ENCODE measurements around the gene PAX3. TPM values are rescaled to one million over a fixed set of nuclear protein-coding genes. Genes with fewer than 3 reads are reported as not detected.

The PAX3 gene
- total and polyA plus RNA-seq, 8 donors = not detected

- no peaks in the 10 kb centered on the region for H3K36me3 ChIP-seq
- WGBS, 5 donors = 3 to 9% (median 6%) methylated on average over 30 to 45 of the region's 45 CpGs
- no peak for TF ChIP-seq EP300 (IDR thresholded peaks at IDR 0.05)
- TF ChIP-seq CTCF (IDR thresholded peaks at IDR 0.05) = no peak
- TF ChIP-seq POLR2A (IDR thresholded peaks at IDR 0.05) = no peak
- TF ChIP-seq POLR2AphosphoS5 (IDR thresholded peaks at IDR 0.05) = no peak
- intact Hi-C loops (cut with DNase I; ENCODE audit: low total_unique reads) = no loop called here
- H3K27ac ChIP-seq = no peak overlapping the region
- peaks cover 48 to 100% (median 97%) of the 10 kb centered on the region in 3 donors for H3K27me3 ChIP-seq
- H3K4me3 ChIP-seq = peak overlapping the region in 1 of 4 donors; percentile 10
- no peak for DNase-seq
- no peaks in the 10 kb centered on the region for H3K9me3 ChIP-seq
- H3K4me1 ChIP-seq = peaks cover 10 to 32% (median 17%) of the 10 kb centered on the region in 4 donors
Measured at GRCh38 chr2:222290736-222291484, 7.9 kb downstream of the PAX3 start.

DNA sequence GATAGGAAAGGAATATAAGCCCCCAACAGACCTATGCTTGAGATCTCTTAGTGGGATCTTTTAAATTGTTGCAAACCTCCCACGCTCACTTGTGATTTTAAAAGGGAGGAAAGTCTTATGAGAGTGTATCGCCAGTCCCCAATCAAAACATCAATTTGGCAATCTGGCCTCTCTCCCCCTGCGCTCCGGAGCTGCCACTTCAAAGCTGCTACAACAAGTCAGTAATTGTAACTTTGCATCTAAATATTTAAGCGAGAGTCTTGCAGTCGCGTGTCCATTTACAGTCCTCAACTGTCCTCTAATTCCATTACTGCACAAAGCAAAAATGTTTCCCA lies 8.4 kb downstream of the PAX3 start:
- intact Hi-C loops (cut with DNase I; ENCODE audit: low total_unique reads) = no loop called here
- no peak for TF ChIP-seq POLR2A (IDR thresholded peaks at IDR 0.05)
- TF ChIP-seq POLR2AphosphoS5 (IDR thresholded peaks at IDR 0.05) = no peak
- no peak for TF ChIP-seq EP300 (IDR thresholded peaks at IDR 0.05)
- TF ChIP-seq CTCF (IDR thresholded peaks at IDR 0.05) = no peak
- H3K9me3 ChIP-seq = no peaks in the 10 kb centered on the region
- peaks cover 44 to 100% (median 95%) of the 10 kb centered on the region in 3 donors for H3K27me3 ChIP-seq
- DNase-seq = no peak
- H3K4me1 ChIP-seq = peaks cover 6 to 26% (median 13%) of the 10 kb centered on the region in 4 donors
- 15 to 23% (median 20%) methylated on average over 7 of the region's 7 CpGs for WGBS, 5 donors
- no peak overlapping the region for H3K4me3 ChIP-seq
- no peak overlapping the region for H3K27ac ChIP-seq
- no peaks in the 10 kb centered on the region for H3K36me3 ChIP-seq

GRCh38 chr2:222289278-222290160 lies 9.3 kb downstream of the PAX3 start:
- Histone ChIP-seq H3K36me3 (no peaks in the 10 kb centered on the region), H3K4me1 (peaks cover 0 to 18% (median 6%) of the 10 kb centered on the region in 4 donors), H3K9me3 (no peaks in the 10 kb centered on the region), H3K27ac (no peak overlapping the region), H3K4me3 (no peak overlapping the region), H3K27me3 (peaks cover 38 to 100% (median 95%) of the 10 kb centered on the region in 3 donors)
- intact Hi-C loops (cut with DNase I; ENCODE audit: low total_unique reads) = no loop called here
- TF ChIP-seq CTCF (IDR thresholded peaks at IDR 0.05) (no peak), EP300 (IDR thresholded peaks at IDR 0.05) (no peak)
- WGBS, 5 donors = 14 to 25% (median 22%) methylated on average over 30 of the region's 30 CpGs
- no peak for DNase-seq

DNA sequence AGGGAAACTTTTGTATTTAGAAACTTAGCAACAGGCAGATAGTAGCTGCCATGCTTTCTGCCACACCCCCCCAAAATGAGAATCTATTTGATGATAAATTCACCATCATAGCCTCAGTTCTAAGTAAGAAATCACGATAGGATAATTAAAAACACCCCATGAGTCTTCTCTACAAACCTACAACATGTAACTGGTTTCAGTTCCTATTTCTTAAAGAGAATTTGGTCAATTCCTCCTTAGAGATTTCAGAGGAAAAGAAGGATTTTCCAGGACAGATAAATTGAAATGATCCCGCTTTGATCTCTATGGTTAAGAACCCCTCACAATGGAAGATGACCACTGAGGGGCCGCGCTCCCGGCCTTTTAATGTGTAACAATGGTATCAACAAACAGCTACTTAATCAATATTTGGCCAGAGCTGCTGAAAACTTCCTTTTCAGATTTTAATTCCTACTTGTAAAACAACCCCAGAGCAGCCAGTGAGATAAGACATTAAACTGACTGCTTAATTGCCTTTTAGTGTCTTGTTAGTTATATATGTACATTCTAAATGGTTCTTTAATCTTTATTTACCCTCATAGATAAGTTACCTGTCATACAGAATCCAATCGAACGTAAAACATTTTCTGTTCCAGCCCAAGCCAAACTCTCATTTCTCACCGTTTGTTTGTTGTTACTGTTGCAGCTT lies 10.1 kb downstream of the PAX3 start:
- no peak for DNase-seq
- Histone ChIP-seq H3K36me3 (no peaks in the 10 kb centered on the region), H3K27me3 (peaks cover 31 to 100% (median 93%) of the 10 kb centered on the region in 3 donors), H3K9me3 (no peaks in the 10 kb centered on the region), H3K4me3 (no peak overlapping the region), H3K4me1 (peaks cover 0 to 11% (median 6%) of the 10 kb centered on the region in 4 donors), H3K27ac (no peak overlapping the region)
- intact Hi-C loops (cut with DNase I; ENCODE audit: low total_unique reads) = no loop called here
- 7 to 12% (median 9%) methylated on average over 8 of the region's 8 CpGs for WGBS, 5 donors
- TF ChIP-seq CTCF (IDR thresholded peaks at IDR 0.05) (no peak), POLR2A (IDR thresholded peaks at IDR 0.05) (no peak), EP300 (IDR thresholded peaks at IDR 0.05) (no peak), POLR2AphosphoS5 (IDR thresholded peaks at IDR 0.05) (no peak)

Data from stomach (tissue), 9 donors.